ENCODE measurements around the gene MSRB3. TPM values are rescaled to one million over a fixed set of nuclear protein-coding genes. Genes with fewer than 3 reads are reported as not detected.
A peak's percentile ranks its signal among the peaks of the same experiment; 100 is the strongest.

The MSRB3 gene
- total RNA-seq, 1 donor from 2014 or later = 3.7 TPM

DNA sequence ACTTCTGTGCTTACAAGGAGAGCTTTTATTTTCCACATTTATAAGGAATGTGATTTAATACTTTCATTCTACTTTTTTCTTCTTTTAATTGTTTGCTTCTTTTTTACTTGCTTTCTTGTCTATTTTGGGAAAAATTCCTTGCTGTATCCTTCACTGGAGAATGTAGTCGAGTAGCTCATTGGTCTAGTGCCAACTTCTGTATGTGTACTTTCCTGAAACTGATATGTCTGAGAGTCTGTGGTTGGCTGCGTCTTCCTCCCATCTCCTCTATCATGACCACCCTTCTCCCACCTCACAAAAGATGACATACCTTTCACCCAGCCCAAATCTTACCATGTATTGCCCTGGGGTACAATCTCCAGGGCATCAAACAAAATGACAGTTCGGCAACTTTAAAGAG, 51.8 kb downstream of the MSRB3 start:
- Mint-ChIP-seq H3K4me3 (no peak overlapping the region), H3K36me3 (peaks cover 8% of the 10 kb centered on the region)
- H2AFZ ChIP-seq (replicated peaks) = no peak overlapping the region

DNA sequence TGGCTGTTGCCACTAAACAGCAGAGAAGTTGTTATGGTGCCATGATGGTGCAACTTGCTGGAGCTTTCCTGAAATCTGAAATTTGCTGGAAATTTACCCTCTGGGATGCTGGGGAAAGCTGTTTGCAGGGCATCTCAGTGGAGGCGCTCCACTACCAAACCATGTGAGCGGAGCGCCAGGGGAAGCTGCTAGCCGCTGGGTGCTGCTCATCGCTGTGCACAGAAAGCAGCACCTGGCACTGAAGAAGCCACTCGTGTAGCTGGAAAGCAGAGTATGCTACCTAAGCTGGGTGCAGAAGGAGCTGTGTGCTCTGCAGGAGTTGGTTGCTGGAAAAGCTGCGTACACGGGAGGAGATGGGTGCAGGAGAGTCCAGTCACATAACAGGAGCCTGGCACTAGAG, 53.0 kb downstream of the MSRB3 start:
- Histone ChIP-seq H3K4me1 (no peaks in the 10 kb centered on the region), H3K9me3 (ENCODE audit: low read depth) (no peaks in the 10 kb centered on the region), H2AFZ (replicated peaks) (no peak overlapping the region), H3K36me3 (no peaks in the 10 kb centered on the region), H4K20me1 (ENCODE audit: low read depth) (no peaks in the 10 kb centered on the region), H3K4me3 (no peak overlapping the region), H3F3A (ENCODE audit: low read depth) (no peaks in the 10 kb centered on the region), H3K27ac (no peak overlapping the region), H3K4me2 (no peak overlapping the region), H3K9ac (no peak overlapping the region), H3K27me3 (no peaks in the 10 kb centered on the region), H3K79me2 (ENCODE audit: low read depth) (no peaks in the 10 kb centered on the region)
- Mint-ChIP-seq H3K4me1 (peaks cover 41% of the 10 kb centered on the region), H3K9me3 (peaks cover 7% of the 10 kb centered on the region), H3K36me3 (peaks cover 8% of the 10 kb centered on the region), H3K27ac (no peak overlapping the region), H3K4me3 (no peak overlapping the region), H3K27me3 (ENCODE audit: insufficient read depth, low read depth) (peaks cover 2% of the 10 kb centered on the region)
- TF ChIP-seq EZH2phosphoT487 (IDR thresholded peaks at IDR 0.05) = no peak
- TF ChIP-seq EZH2 (IDR thresholded peaks at IDR 0.05) = no peak
- TF ChIP-seq, protein P1, sequence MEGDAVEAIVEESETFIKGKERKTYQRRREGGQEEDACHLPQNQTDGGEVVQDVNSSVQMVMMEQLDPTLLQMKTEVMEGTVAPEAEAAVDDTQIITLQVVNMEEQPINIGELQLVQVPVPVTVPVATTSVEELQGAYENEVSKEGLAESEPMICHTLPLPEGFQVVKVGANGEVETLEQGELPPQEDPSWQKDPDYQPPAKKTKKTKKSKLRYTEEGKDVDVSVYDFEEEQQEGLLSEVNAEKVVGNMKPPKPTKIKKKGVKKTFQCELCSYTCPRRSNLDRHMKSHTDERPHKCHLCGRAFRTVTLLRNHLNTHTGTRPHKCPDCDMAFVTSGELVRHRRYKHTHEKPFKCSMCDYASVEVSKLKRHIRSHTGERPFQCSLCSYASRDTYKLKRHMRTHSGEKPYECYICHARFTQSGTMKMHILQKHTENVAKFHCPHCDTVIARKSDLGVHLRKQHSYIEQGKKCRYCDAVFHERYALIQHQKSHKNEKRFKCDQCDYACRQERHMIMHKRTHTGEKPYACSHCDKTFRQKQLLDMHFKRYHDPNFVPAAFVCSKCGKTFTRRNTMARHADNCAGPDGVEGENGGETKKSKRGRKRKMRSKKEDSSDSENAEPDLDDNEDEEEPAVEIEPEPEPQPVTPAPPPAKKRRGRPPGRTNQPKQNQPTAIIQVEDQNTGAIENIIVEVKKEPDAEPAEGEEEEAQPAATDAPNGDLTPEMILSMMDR (IDR thresholded peaks at IDR 0.05) = no peak
- DNase-seq (ENCODE audit: low spot score) = no peak

More for the DNA sequence above, 51.8 kb downstream of the MSRB3 start:
- no peaks in the 10 kb centered on the region for H3K9me3 ChIP-seq (ENCODE audit: low read depth)
- no peak for TF ChIP-seq EZH2 (IDR thresholded peaks at IDR 0.05)
- TF ChIP-seq EZH2phosphoT487 (IDR thresholded peaks at IDR 0.05) = no peak
- TF ChIP-seq, protein P1 (IDR thresholded peaks at IDR 0.05) = no peak
- no peaks in the 10 kb centered on the region for H3K4me1 ChIP-seq
- no peak overlapping the region for H3K9ac ChIP-seq
- H3K9me3 Mint-ChIP-seq = peaks cover 7% of the 10 kb centered on the region
- H3K4me3 ChIP-seq = no peak overlapping the region
- no peaks in the 10 kb centered on the region for H4K20me1 ChIP-seq (ENCODE audit: low read depth)
- H3K79me2 ChIP-seq (ENCODE audit: low read depth) = no peaks in the 10 kb centered on the region
- H3F3A ChIP-seq (ENCODE audit: low read depth) = no peaks in the 10 kb centered on the region
- no peak overlapping the region for H3K27ac ChIP-seq
- H3K27ac Mint-ChIP-seq = peak overlapping the region; percentile 28
- H3K27me3 ChIP-seq = no peaks in the 10 kb centered on the region
- no peaks in the 10 kb centered on the region for H3K36me3 ChIP-seq
- no peak overlapping the region for H3K4me2 ChIP-seq
- peaks cover 34% of the 10 kb centered on the region for H3K4me1 Mint-ChIP-seq
- DNase-seq (ENCODE audit: low spot score) = no peak
- peaks cover 2% of the 10 kb centered on the region for H3K27me3 Mint-ChIP-seq (ENCODE audit: insufficient read depth, low read depth)

DNA sequence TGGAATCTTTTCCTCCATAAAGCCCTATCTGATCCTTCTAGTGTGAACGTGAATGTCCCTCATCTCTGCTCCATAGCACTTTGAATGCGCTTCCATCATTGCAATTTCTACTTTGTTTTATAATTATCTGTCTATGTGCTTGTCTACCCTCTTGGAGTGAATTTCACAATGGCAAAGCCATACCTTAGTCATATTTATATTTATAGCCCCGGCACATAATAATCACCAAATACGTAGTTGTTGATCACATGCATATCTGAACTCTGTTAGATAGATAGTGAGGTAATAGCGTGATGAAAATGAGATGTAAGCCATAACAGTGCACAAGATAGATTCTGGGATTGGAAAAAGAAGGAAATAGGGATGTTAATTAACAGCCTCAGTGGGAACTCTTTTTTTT, 55.2 kb downstream of the MSRB3 start:
- Histone ChIP-seq H3F3A (ENCODE audit: low read depth) (no peaks in the 10 kb centered on the region), H3K36me3 (no peaks in the 10 kb centered on the region), H3K9me3 (ENCODE audit: low read depth) (no peaks in the 10 kb centered on the region), H3K4me1 (no peaks in the 10 kb centered on the region), H2AFZ (replicated peaks) (no peak overlapping the region), H3K27me3 (no peaks in the 10 kb centered on the region), H3K4me2 (no peak overlapping the region), H3K79me2 (ENCODE audit: low read depth) (no peaks in the 10 kb centered on the region), H3K27ac (no peak overlapping the region), H3K9ac (no peak overlapping the region), H3K4me3 (no peak overlapping the region), H4K20me1 (ENCODE audit: low read depth) (no peaks in the 10 kb centered on the region)
- Mint-ChIP-seq H3K4me1 (peaks cover 25% of the 10 kb centered on the region), H3K9me3 (peaks cover 7% of the 10 kb centered on the region), H3K4me3 (no peak overlapping the region), H3K27me3 (ENCODE audit: insufficient read depth, low read depth) (peaks cover 2% of the 10 kb centered on the region), H3K27ac (no peak overlapping the region), H3K36me3 (peaks cover 13% of the 10 kb centered on the region)
- DNase-seq (ENCODE audit: low spot score) = no peak
- TF ChIP-seq, protein P1 (IDR thresholded peaks at IDR 0.05) = no peak
- TF ChIP-seq EZH2phosphoT487 (IDR thresholded peaks at IDR 0.05) (no peak), EZH2 (IDR thresholded peaks at IDR 0.05) (no peak)
